CD4-positive, alpha-beta memory T cell (primary cell): ENCODE data around the gene KIF14. TPM values are rescaled to one million over a fixed set of nuclear protein-coding genes. Genes with fewer than 3 reads are reported as not detected.

Experiments used
- CTCF ChIA-PET: fragments of 350-600 bp; sonication (Branson Sonifier 250); formaldehyde crosslinking; loops from one replicate; lab custom pipeline; 2021; ENCODE audit warnings: inconsistent platforms; ENCODE audit not compliant: partially characterized antibody; lab: Charles Lee
- POLR2A ChIA-PET: fragments of 350-600 bp; sonication (Branson Sonifier 250); formaldehyde crosslinking; loops from one replicate; lab custom pipeline; 2021; ENCODE audit not compliant: partially characterized antibody; lab: Charles Lee
- DNase-seq, 5 donors: peaks; one replicate each; pipeline versions ENCODE4 v3.0.0 to v3.0.0-alpha.2; 2020 to 2022; ENCODE audit warnings: mixed read lengths in 1 of 5
- H3K27ac ChIP-seq: one replicate; pipeline ENCODE4 v1.7.0; 2013; ENCODE audit warnings: low read depth, low read length
- H3K27me3 ChIP-seq: 2 replicates; pipeline ENCODE4 v1.7.0; 2013; ENCODE audit warnings: mild to moderate bottlenecking, low read length, moderate library complexity; ENCODE audit not compliant: insufficient read depth
- H3K36me3 ChIP-seq: 2 replicates; pipeline ENCODE4 v1.7.0; 2013; ENCODE audit warnings: mild to moderate bottlenecking, low read length, moderate library complexity; ENCODE audit not compliant: insufficient read depth
- H3K4me1 ChIP-seq: 2 replicates; pipeline ENCODE4 v1.7.0; 2013; ENCODE audit warnings: mild to moderate bottlenecking, low read length, moderate library complexity; ENCODE audit not compliant: insufficient read depth
- H3K4me3 ChIP-seq, 2 donors: one replicate each; pipeline ENCODE4 v1.7.0; 2013; ENCODE audit warnings: low read length in 2 of 2, mild to moderate bottlenecking in 1 of 2
- H3K9me3 ChIP-seq, 2 donors: one replicate each; pipeline ENCODE4 v1.7.0; 2013; ENCODE audit warnings: low read length in 2 of 2, control low read depth in 1 of 2; ENCODE audit not compliant: control insufficient read depth in 1 of 2
- H3K27ac Mint-ChIP-seq, 7 donors: one replicate each; pipeline ENCODE4 v1.8.0; 2020 to 2021; ENCODE audit warnings: mixed read lengths in 7 of 7, mild to moderate bottlenecking in 6 of 7, inconsistent platforms in 3 of 7, moderate library complexity in 3 of 7
- H3K27me3 Mint-ChIP-seq, 2 donors: one replicate each; pipeline ENCODE4 v1.8.0; 2020 to 2021; ENCODE audit warnings: mixed read lengths in 2 of 2
- H3K36me3 Mint-ChIP-seq, 2 donors: one replicate each; pipeline ENCODE4 v1.8.0; 2020 to 2021; ENCODE audit warnings: mixed read lengths in 2 of 2, inconsistent platforms in 1 of 2, mild to moderate bottlenecking in 1 of 2
- H3K4me1 Mint-ChIP-seq, 4 donors: one replicate each; pipeline ENCODE4 v1.8.0; 2020 to 2021; ENCODE audit warnings: mixed read lengths in 4 of 4, mild to moderate bottlenecking in 1 of 4
- H3K4me3 Mint-ChIP-seq, 8 donors: one replicate each; pipeline ENCODE4 v1.8.0; 2020 to 2021; ENCODE audit warnings: mixed read lengths in 8 of 8, mild to moderate bottlenecking in 7 of 8, moderate library complexity in 6 of 8, inconsistent platforms in 3 of 8
- H3K9me3 Mint-ChIP-seq, 8 donors: one replicate each; pipeline ENCODE4 v1.8.0; 2020 to 2021; ENCODE audit warnings: mixed read lengths in 8 of 8, mild to moderate bottlenecking in 5 of 8, inconsistent platforms in 3 of 8, moderate library complexity in 1 of 8
- intact Hi-C: fragments of 100-400 bp; cut with micrococcal nuclease; formaldehyde crosslinking; loops from one replicate; pipeline ENCODE4 v1.15.1; 2023
- polyA plus RNA-seq, 2 donors: library from polyadenylated mRNA; unstranded; fragments of 300-500 nt; fragmentation: Illumina TruSeq; gene quantifications; one replicate each; pipeline ENCODE4 v1.2.3, GENCODE V29; 2021
- total RNA-seq, 2 experiments: library from RNA; stranded (reverse); gene quantifications; one replicate each; pipeline ENCODE4 v1.2.3, GENCODE V29; 2021

The KIF14 gene
- total and polyA plus RNA-seq, 4 experiments from 2014 or later, result 0.06 TPM; not detected in 3

GRCh38 chr1:200512191-200512590 lies 108.4 kb downstream of the KIF14 start:
- H3K9me3 ChIP-seq, result no peaks in the 10 kb centered on the region
- no peak overlapping the region for H3K27ac ChIP-seq
- H3K4me3 ChIP-seq, result no peak overlapping the region
- Mint-ChIP-seq H3K9me3 (no peaks in the 10 kb centered on the region), H3K4me3 (no peak overlapping the region), H3K27me3 (peaks cover 12 to 14% of the 10 kb centered on the region in 2 donors), H3K4me1 (peaks cover 0 to 3% (median 0%) of the 10 kb centered on the region in 4 donors), H3K27ac (no peak overlapping the region), H3K36me3 (no peaks in the 10 kb centered on the region)
- POLR2A ChIA-PET, result no interaction called here
- intact Hi-C loops, result no loop called here
- H3K27me3 ChIP-seq, result no peaks in the 10 kb centered on the region
- no peaks in the 10 kb centered on the region for H3K4me1 ChIP-seq
- no peaks in the 10 kb centered on the region for H3K36me3 ChIP-seq
- CTCF ChIA-PET, result interaction anchor here (0.9 to 3.7 kb wide), 8 partner anchors 11 to 825 kb away, joined by 3 to 13 read pairs (median 4); no protein-coding TSS in a partner anchor
- no peak for DNase-seq

- POLR2A ChIA-PET, result interaction anchor here (0.6 kb wide), 1 partner anchor 364 kb away, joined by 3 read pairs; no protein-coding TSS in a partner anchor
- CTCF ChIA-PET, result interaction anchor here (0.7 to 3.7 kb wide), 20 partner anchors 9 to 825 kb away, joined by 3 to 41 read pairs (median 4); no protein-coding TSS in a partner anchor
- H3K27ac Mint-ChIP-seq, result peak overlapping the region in 1 of 7 donors; percentile 37
These were observed 110.3 kb downstream of the KIF14 start for GRCh38 chr1:200510228-200510623.

GRCh38 chr1:200506471-200506870 lies 114.1 kb downstream of the KIF14 start:
- Mint-ChIP-seq H3K27ac (peak overlapping the region in 1 of 7 donors; percentile 38), H3K9me3 (no peaks in the 10 kb centered on the region), H3K4me1 (peaks cover 0 to 3% (median 0%) of the 10 kb centered on the region in 4 donors), H3K36me3 (no peaks in the 10 kb centered on the region), H3K27me3 (peaks cover 8 to 24% of the 10 kb centered on the region in 2 donors), H3K4me3 (no peak overlapping the region)
- no peak for DNase-seq
- H3K4me3 ChIP-seq, result no peak overlapping the region
- intact Hi-C loops, result no loop called here
- POLR2A ChIA-PET, result no interaction called here
- H3K27ac ChIP-seq, result no peak overlapping the region
- CTCF ChIA-PET, result interaction anchor here (1.4 kb wide), 1 partner anchor 9 kb away, joined by 4 read pairs; no protein-coding TSS in a partner anchor
- no peaks in the 10 kb centered on the region for H3K9me3 ChIP-seq
- no peaks in the 10 kb centered on the region for H3K4me1 ChIP-seq
- no peaks in the 10 kb centered on the region for H3K27me3 ChIP-seq
- no peaks in the 10 kb centered on the region for H3K36me3 ChIP-seq

More at GRCh38 chr1:200510228-200510623, 110.3 kb downstream of the KIF14 start:
- intact Hi-C loops, result loop anchor here (1.0 kb wide), 2 partner anchors 371 to 826 kb away; no protein-coding TSS in a partner anchor
- Mint-ChIP-seq H3K9me3 (no peaks in the 10 kb centered on the region), H3K27me3 (peaks cover 8 to 16% of the 10 kb centered on the region in 2 donors), H3K4me3 (no peak overlapping the region), H3K36me3 (no peaks in the 10 kb centered on the region), H3K4me1 (peaks cover 0 to 3% (median 0%) of the 10 kb centered on the region in 4 donors)
- no peak overlapping the region for H3K27ac ChIP-seq
- no peak overlapping the region for H3K4me3 ChIP-seq
- H3K27me3 ChIP-seq, result no peaks in the 10 kb centered on the region
- H3K36me3 ChIP-seq, result no peaks in the 10 kb centered on the region
- no peaks in the 10 kb centered on the region for H3K9me3 ChIP-seq
- H3K4me1 ChIP-seq, result no peaks in the 10 kb centered on the region
- DNase-seq, result peak; percentile 59 to 66 (median 63)

DNA sequence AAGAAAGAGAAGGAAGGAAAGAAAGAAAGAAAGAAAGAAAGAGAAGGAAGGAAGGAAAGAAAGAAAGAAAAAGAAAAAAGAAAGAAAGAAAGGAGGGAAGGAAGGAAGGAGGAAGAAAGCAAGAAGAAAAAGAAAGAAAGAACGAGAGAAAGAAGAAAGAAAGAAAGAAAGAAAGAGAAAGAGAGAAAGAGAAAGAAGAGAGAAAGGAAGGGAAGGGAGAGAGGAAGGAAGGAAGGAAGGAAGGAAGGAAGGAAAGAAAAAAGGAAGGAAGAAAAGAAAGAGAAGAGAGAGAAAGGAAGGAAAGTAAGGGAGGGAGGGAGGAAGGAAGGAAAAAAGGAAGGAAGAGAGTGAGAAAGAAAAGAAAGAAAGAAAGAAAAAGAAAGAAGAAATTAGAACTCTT lies 115.3 kb downstream of the KIF14 start:
- H3K27me3 ChIP-seq, result no peaks in the 10 kb centered on the region
- H3K4me1 Mint-ChIP-seq, result peaks cover 0 to 2% (median 0%) of the 10 kb centered on the region in 4 donors
- ChIA-PET CTCF (interaction anchor here (1.4 kb wide), 1 partner anchor 10 kb away, joined by 4 read pairs; no protein-coding TSS in a partner anchor), POLR2A (no interaction called here)
- no peak overlapping the region for H3K4me3 ChIP-seq
- no peak overlapping the region for H3K4me3 Mint-ChIP-seq
- peaks cover 6 to 22% of the 10 kb centered on the region in 2 donors for H3K27me3 Mint-ChIP-seq
- H3K36me3 ChIP-seq, result no peaks in the 10 kb centered on the region
- H3K27ac ChIP-seq, result no peak overlapping the region
- H3K9me3 Mint-ChIP-seq, result no peaks in the 10 kb centered on the region
- intact Hi-C loops, result no loop called here
- no peak for DNase-seq
- H3K36me3 Mint-ChIP-seq, result no peaks in the 10 kb centered on the region
- no peak overlapping the region for H3K27ac Mint-ChIP-seq
- no peaks in the 10 kb centered on the region for H3K4me1 ChIP-seq
- no peaks in the 10 kb centered on the region for H3K9me3 ChIP-seq

Other genes starting within 250 kb of the KIF14 start
- gene ZNF281, start 210.7 kb downstream of the KIF14 start, total RNA-seq, result 10 to 100 TPM; 23.1 to 24.1 TPM
- gene ZNF281, start 210.7 kb downstream of the KIF14 start, polyA plus RNA-seq, result 10 to 100 TPM; 26.0 to 39.5 TPM
- 10 to 100 TPM; 37.0 to 37.5 TPM for gene DDX59, start 49.2 kb upstream of the KIF14 start, total RNA-seq
- gene DDX59, start 49.2 kb upstream of the KIF14 start, polyA plus RNA-seq, result 10 to 100 TPM; 18.2 to 24.8 TPM
- 1 to 10 TPM; 6.1 to 7.5 TPM for gene CAMSAP2, start 118.1 kb upstream of the KIF14 start, total RNA-seq
- 1 to 10 TPM; 1.1 to 1.4 TPM for gene CAMSAP2, start 118.1 kb upstream of the KIF14 start, polyA plus RNA-seq